Endothelial cell of umbilical vein (primary cell): ENCODE data around the gene DCPS.

Source experiments
- CTCF ChIP-seq, 2 donors: IDR thresholded peaks; 1 replicate in 1 of 2; 2 replicates in 1 of 2; pipeline ENCODE4 v1.5.1; 2011; ENCODE audit warnings: low read length in 2 of 2, mild to moderate bottlenecking in 2 of 2, moderate library complexity in 2 of 2, control low read depth in 1 of 2, inconsistent platforms in 1 of 2, low read depth in 1 of 2; ENCODE audit not compliant: insufficient read depth in 1 of 2; ENCODE audit errors: extremely low read depth in 1 of 2
- POLR2A ChIP-seq: IDR thresholded peaks from 2 replicates; pipeline ENCODE4 v1.6.1; 2012; ENCODE audit warnings: low read depth, mild to moderate bottlenecking, control low read depth, low read length

- peak; percentile 70 for TF ChIP-seq POLR2A
- TF ChIP-seq CTCF (IDR thresholded peaks at IDR 0.05; ENCODE audit: extremely low read depth in 1 of 2, insufficient read depth in 1 of 2, low read depth in 1 of 2, low read length in 2 of 2): peak in 1 of 2 donors; percentile 13
Measured at GRCh38 chr11:126282736-126283591, 20.9 kb upstream of the DCPS start, which contains the start of gene TIRAP.
